CD4-positive, alpha-beta T cell treated with Interleukin-12 subunit alpha and Interleukin-12 subunit beta, for 1 hour (primary cell): Measurements from ENCODE around the gene TTC39A.

Source experiments
- DNase-seq: peaks from one replicate; pipeline ENCODE4 v3.0.0-alpha.2; 2020

The TTC39A gene

DNA sequence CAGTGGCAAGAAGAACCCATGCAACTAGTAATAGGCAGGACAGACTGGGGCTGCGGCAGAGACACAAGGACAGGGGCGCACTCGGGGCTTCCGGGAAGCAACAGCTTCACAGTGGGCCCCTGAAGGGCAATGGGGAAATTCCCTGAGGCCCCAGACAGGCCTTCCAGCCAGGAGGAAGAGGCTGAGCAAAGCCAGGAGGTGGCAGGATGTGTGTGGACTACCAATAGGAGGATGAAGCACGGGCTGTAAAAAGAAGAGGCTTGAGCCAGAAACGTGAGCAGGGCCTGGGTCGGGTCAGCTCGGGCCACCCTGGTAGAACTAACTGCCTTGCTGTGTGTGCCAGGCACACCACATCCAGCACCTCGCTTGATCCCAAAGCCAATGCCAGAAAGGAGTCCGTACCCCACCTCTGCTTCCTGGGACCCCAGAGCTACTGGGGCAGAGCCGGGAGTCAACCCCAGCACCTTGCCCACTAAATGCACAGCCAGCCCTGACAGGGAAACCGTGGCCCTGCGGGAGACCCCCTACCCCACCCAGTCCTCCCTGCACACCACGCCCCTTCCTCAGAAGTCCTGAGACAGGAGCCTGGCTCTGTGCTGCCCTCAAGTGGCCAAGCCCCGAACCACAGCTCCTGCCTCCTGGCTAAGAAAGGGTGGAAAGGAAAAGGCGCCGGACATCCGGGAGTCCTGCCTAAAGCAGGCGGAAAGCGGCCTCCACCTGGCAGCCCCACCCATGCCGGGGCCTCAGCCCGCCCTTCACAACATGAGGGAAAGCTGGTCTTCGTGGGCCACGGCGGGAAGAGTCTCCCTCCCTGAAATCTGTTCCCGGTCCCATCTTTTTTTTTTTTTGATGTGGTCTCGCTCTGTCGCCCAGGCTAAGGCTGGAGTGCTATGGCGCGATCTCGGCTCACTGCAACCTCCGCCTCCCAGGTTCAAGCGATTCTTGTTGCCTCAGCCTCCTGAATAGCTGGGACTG is 33.7 kb downstream of the TTC39A start:
- peak; percentile 70 for DNase-seq

DNA sequence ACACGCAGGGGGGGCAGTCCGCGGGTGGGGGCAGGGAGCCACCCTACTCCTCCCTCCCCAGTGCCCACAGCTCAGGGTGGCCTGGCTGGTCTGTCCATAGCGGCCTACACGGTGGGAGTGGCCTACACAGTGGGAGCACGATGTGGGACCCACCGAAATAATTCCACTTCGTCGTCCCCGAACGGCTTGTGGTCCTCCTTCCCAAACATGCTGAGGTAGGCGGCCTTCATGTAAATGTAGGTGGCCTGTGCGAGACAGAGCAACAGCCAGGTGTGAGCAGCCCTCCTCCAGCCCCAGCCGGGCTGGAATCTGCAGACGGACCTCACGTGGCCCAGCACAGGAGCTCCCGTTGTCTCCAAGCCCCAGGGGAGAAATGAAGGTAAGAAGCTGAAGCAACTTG is 34.4 kb downstream of the TTC39A start:
- no peak for DNase-seq

DNA sequence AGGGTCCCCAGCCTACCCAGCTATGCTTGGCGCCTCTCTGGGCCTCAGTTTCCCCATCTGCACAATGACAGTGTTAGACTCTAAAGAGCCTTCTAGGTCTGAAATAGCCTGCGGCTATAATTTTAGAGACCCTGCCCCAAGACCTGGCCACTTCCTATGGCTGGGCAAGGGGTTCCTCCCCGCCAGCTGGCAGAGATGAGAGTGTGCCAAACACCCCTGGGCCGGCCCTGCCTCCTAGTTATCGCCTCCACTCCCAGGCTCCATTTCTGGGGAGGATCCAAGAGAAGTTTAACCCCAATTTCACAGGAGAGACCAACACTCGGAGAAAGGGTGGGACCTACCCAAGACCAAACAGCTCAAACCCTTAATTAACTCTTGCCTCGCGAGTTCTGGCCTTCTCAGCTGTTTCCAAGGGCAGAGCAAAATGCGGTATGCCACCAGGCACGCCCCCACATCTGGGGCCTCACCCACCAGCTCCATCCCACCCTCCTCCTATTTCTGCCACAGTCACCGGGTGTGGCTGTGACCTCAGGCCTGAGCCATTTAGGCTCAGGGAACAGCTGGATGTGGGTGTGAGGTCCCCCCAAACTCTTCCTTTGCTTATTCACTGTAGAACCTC is 35.7 kb downstream of the TTC39A start:
- no peak for DNase-seq

DNA sequence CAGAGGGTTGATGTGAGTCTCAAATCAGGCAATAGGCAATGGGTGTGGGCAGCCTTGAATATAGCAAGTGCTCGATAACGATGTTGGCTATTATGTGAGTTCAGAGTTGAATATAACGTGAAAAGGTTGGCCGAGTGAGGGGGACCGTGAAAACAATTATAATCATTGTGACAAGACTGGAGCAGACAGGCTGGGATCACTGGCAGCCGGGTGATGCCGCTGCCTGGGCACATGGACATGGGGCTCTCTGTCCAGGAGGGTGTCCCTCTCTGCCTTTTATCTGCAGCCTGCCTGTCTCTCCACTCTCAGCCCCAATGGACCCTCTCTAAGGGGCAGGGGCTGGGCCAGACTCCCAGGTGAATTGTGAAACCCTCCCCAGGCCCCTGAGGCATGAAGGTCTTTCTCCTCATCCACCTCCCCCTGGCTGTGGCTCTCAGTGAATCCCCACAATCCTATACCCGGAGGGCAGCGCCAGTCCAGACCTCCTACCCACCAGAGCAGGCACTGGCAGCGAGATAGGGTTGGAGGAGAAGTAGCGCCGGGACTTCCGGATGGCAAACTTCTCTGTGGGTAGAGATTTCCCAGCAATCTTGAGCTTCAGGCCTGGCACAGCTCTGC is 36.4 kb downstream of the TTC39A start:
- no peak for DNase-seq

DNA sequence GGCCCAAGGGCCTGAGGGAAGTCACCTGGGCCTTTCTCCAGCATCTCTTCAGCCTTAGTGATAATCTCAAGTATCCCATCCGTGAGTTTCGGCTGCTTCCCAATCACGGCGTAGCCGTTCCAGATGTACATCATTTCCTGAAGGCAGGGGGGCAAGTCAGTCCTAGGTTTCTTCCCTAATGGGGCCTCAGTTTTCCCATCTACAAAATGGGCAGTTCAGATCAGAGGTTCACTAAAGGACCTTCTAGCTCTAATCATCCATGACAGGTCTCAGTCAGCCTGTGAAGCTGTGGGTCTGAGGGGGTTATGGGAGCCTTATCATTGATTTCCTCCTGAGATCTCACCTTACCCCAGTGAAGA is 39.9 kb downstream of the TTC39A start:
- DNase-seq: no peak

DNA sequence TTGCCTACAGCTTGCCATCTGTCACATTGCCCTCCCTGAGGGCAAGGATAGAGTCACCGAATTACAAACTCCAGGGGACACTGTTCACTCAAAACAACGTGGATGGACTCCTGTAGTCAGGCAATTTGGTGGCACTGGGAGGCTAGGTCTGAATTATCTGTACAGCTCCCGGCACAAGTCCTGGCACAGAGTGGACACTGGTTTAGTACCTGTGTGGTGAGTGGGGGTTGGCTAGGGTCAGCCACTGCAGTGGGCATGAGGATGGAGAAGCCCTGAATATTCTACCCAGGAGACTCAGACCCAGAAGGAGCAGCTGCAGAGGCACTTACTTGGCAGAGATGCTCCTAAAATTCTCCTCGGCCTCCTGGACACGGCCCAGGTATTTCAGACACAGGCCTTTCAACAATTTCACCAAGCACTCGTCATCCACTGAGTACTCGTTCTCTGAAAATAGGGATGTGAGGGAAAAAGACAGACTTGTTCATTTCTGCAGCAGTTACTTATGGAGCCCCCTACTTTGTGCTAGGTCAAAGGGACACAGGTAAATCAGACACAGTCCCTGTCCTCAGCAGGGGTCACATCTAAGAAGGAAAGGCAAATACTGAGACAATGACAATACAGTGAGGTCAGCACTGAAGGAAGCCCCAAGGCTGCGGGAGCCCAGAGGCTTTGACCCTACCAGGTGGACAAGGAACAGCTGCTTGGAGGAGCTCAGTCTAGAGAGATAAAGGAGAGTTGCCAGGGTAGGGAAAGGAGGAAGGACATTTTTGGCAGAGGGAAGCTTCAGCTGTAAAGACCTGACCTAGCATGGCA is 40.5 kb downstream of the TTC39A start:
- no peak for DNase-seq

- DNase-seq: no peak
Observed at GRCh38 chr1:51288578-51288977, 41.8 kb downstream of the TTC39A start.

- no peak for DNase-seq
Observed at GRCh38 chr1:51287966-51288365, 42.4 kb downstream of the TTC39A start.

- DNase-seq: no peak
Observed at GRCh38 chr1:51285055-51285454, 45.3 kb downstream of the TTC39A start.

GRCh38 chr1:51284487-51284954 is 45.8 kb downstream of the TTC39A start:
- no peak for DNase-seq

DNA sequence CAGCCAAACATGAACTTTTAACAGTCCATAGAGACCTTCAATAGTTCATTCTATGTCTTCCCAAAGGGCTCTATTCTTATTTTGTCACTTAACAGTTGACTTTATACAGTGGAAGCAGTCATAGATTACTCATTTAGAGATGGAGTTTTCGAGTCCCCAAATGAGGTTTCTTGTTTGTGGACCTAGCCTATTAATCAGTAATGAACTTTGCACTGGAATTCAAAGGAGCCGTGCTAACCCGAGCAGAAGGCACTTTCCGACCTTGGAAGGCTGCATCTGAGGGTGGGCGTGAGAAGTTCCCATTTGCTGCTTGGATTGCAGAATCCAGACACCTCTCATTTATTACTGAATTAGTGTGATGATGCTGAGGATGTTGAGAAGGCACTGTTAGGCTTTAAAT is 46.4 kb downstream of the TTC39A start:
- DNase-seq: no peak

- DNase-seq: no peak
Observed at GRCh38 chr1:51282605-51283004, 47.8 kb downstream of the TTC39A start.

- DNase-seq: no peak
Observed at GRCh38 chr1:51281807-51282206, 48.6 kb downstream of the TTC39A start.

GRCh38 chr1:51280321-51280978 is 49.9 kb downstream of the TTC39A start:
- no peak for DNase-seq

DNA sequence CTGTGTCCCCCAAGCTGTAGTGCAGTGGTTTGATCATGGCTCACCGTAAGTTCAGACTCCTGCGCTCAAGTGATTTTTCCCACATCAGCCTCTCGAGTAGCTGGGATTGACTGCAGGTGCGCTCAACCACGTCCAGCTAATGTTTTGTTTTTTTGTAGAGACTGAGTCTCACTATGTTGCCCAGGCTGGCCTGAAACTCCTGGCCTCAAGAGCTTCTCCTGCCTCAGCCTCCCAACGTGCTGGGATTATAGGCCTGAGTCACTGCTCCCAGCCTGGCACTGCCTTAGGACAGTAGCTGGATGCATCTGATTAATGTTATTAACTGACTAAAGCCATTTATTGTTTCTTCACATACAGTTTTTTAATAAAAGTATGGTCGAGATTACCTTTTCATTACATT is 54.1 kb downstream of the TTC39A start:
- no peak for DNase-seq

GRCh38 chr1:51274676-51275075 is 55.7 kb downstream of the TTC39A start:
- DNase-seq: no peak

DNA sequence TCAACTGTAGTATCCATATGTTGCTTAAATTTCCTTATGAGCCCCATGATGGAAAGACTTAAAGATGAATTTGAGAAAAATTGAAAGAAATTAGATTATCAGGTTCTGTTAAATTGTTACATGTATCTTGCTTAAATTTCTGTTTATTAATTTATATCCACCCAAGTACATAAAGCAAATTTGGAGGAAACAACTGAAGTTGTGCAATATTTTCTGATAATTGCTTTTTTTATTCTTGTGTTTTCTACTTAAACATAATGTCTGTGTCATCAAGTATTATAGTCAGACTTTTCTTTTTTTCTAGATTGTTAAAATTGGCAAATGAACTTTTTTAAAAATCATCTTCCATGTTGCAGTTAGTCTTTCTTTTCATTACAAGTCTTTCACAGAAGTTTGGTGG is 57.4 kb downstream of the TTC39A start:
- DNase-seq: no peak

- DNase-seq: no peak
Observed at GRCh38 chr1:51270751-51271150, 59.6 kb downstream of the TTC39A start.

GRCh38 chr1:51268634-51269033 is 61.7 kb downstream of the TTC39A start:
- DNase-seq: no peak

- no peak for DNase-seq
Observed at GRCh38 chr1:51266791-51267190, 63.6 kb downstream of the TTC39A start.

GRCh38 chr1:51266181-51266580 is 64.2 kb downstream of the TTC39A start:
- no peak for DNase-seq

GRCh38 chr1:51265618-51266017 is 64.7 kb downstream of the TTC39A start:
- no peak for DNase-seq
